ENCODE results near the gene SALL3.
"Not testable (repeated sequence)": the region's sequence is repeated elsewhere in the genome, so short reads cannot be mapped to it uniquely, and the experiment has no call there.

The SALL3 gene

DNA sequence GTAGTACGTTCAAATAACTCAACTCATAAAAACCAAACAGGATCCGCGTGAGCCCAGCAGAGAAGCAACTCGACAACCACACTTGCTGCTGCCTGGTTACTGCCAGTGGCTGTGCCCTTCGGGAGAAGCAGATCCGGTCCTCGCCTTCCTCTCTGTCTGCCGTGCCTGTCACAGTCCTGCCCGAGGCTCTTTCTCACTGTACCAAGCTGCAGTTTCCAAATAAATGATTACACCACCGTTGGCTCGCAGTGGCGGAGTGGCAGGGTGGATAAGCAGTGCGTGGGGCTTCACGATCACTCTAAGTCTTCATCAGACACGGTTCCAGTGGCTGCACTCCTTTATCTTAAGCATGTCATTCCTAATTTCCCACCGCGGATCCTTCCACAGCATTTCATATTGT, 26.1 kb upstream of the SALL3 start:
- H3K9me3 Mint-ChIP-seq, result peaks cover 5% of the 10 kb centered on the region
- H3K27me3 Mint-ChIP-seq, result no peaks in the 10 kb centered on the region
- H3K4me1 Mint-ChIP-seq, result no peaks in the 10 kb centered on the region
- no peak overlapping the region for H3K4me3 Mint-ChIP-seq
- H3K36me3 Mint-ChIP-seq, result no peaks in the 10 kb centered on the region
- no peak overlapping the region for H3K27ac Mint-ChIP-seq

DNA sequence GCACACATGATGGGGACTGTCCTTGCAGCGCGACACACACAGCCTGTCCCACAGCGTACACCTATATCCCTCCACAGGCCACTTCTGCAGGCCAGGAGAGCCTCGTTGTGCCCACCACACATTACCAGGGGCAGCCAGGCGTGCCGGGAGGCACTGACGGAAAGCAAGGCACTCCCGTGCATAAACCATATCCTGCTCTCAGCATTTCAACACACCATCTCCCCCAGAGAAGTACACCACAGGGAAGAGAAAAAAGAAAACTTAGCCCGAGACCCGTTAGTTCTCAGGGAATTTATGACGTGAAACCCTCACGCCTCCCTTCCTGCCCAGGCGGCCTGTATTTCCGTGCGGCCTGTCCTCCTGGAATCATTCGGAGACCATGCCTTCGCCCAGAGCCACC, 24.6 kb upstream of the SALL3 start:
- H3K4me3 Mint-ChIP-seq, result no peak overlapping the region
- H3K27me3 Mint-ChIP-seq, result no peaks in the 10 kb centered on the region
- H3K27ac Mint-ChIP-seq, result no peak overlapping the region
- peaks cover 5% of the 10 kb centered on the region for H3K9me3 Mint-ChIP-seq
- no peaks in the 10 kb centered on the region for H3K4me1 Mint-ChIP-seq
- H3K36me3 Mint-ChIP-seq, result no peaks in the 10 kb centered on the region

DNA sequence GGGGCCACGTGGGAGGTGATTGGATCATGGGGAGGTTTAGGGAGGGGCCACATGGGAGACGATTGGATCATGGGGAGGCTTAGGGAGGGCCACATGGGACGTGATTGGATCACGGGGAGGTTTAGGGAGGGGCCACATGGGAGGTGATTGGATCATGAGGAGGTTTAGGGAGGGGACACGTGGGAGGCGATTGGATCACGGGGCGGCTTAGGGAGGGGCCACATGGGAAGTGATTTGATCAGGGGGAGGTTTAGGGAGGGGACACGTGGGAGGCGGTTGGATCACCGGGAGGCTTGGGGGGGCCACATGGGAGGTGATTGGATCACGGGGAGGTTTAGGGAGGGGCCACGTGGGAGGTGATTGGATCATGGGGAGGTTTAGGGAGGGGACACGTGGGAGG, 22.5 kb upstream of the SALL3 start:
- no peaks in the 10 kb centered on the region for H3K27me3 Mint-ChIP-seq
- H3K4me3 Mint-ChIP-seq, result no peak overlapping the region
- H3K27ac Mint-ChIP-seq, result no peak overlapping the region
- no peaks in the 10 kb centered on the region for H3K4me1 Mint-ChIP-seq
- H3K9me3 Mint-ChIP-seq, result peaks cover 4% of the 10 kb centered on the region
- H3K36me3 Mint-ChIP-seq, result no peaks in the 10 kb centered on the region

DNA sequence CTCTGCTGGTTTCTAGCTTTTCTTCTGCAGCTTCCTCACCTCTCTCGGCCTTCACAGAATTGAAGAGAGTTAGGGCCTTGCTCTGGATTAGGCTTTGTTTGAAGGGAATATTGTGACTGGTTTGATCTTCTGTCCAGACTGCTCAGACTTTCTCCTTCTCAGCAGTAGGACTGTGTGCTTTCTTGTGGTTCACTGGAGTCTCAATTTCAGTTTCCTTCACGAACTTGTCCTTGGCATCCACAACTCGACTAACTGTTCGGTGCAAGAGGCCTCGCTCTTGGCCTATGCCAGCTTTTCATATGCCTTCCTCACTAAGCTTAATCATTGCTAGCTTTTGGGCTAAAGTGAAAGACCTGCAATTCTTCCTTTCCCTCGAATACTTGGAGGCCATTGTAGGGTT, 18.9 kb upstream of the SALL3 start:
- Mint-ChIP-seq H3K27me3 (no peaks in the 10 kb centered on the region), H3K36me3 (no peaks in the 10 kb centered on the region), H3K4me1 (no peaks in the 10 kb centered on the region), H3K9me3 (peaks cover 17% of the 10 kb centered on the region), H3K4me3 (no peak overlapping the region), H3K27ac (no peak overlapping the region)

DNA sequence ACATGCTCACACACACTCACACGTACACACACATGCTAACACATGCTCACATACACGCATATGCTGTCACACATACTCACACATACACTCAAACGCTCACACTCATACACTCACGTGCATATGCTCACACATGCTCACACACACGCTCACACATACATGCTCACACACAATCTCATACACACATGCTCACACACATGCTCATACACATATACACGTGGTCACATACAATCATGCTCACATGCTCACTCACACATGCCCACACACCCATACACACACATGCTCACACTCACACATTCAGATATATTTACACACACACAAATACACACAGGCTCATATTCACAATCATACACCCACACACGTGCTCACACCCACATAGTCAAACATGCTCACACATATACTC, 17.5 kb upstream of the SALL3 start:
- Mint-ChIP-seq H3K9me3 (peaks cover 17% of the 10 kb centered on the region), H3K27me3 (no peaks in the 10 kb centered on the region), H3K36me3 (no peaks in the 10 kb centered on the region), H3K27ac (no peak overlapping the region), H3K4me1 (no peaks in the 10 kb centered on the region), H3K4me3 (no peak overlapping the region)

DNA sequence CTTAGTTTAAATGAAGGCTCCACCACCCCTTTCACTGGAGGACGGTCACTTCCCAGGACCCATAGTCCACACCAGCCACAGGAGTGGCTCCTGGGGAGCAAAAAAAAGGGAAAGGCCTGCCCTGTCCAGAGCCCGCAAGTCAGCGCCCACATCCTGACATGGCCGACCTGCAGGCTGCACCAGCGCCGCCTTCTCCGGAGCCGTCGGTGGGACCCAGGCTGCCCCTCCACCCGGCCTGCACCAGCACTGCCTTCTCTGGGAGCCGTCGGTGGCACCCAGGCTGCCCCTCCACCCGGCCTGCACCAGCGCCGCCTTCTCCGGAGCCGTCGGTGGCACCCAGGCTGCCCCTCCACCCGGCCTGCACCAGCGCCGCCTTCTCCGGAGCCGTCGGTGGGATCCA, 14.9 kb upstream of the SALL3 start:
- not testable (repeated sequence) for H3K36me3 Mint-ChIP-seq, H3K27ac Mint-ChIP-seq, H3K4me1 Mint-ChIP-seq, H3K4me3 Mint-ChIP-seq
- Mint-ChIP-seq H3K27me3 (peaks cover 14% of the 10 kb centered on the region), H3K9me3 (peaks cover 17% of the 10 kb centered on the region)

DNA sequence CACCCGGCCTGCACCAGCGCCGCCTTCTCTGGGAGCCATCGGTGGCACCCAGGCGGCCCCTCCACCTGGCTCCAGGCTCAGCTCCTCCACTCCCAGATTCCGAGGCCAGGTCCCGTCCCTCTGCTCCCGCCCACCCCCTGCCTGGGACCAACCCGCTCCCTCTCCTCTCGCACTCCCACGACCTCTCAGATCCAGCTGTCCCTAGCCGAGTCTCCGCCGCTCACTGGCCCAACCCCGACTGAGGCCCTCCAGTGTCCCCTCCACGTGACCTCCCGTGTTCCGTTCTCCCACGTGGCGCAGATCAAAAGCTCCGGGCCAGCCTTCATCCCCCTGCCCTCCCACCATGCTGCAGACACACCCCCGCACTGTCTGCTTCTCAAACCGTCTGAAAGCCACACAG, 14.4 kb upstream of the SALL3 start:
- H3K4me1 Mint-ChIP-seq, result no peaks in the 10 kb centered on the region
- H3K27me3 Mint-ChIP-seq, result peaks cover 16% of the 10 kb centered on the region
- H3K36me3 Mint-ChIP-seq, result no peaks in the 10 kb centered on the region
- no peak overlapping the region for H3K27ac Mint-ChIP-seq
- no peak overlapping the region for H3K4me3 Mint-ChIP-seq
- H3K9me3 Mint-ChIP-seq, result peaks cover 17% of the 10 kb centered on the region

DNA sequence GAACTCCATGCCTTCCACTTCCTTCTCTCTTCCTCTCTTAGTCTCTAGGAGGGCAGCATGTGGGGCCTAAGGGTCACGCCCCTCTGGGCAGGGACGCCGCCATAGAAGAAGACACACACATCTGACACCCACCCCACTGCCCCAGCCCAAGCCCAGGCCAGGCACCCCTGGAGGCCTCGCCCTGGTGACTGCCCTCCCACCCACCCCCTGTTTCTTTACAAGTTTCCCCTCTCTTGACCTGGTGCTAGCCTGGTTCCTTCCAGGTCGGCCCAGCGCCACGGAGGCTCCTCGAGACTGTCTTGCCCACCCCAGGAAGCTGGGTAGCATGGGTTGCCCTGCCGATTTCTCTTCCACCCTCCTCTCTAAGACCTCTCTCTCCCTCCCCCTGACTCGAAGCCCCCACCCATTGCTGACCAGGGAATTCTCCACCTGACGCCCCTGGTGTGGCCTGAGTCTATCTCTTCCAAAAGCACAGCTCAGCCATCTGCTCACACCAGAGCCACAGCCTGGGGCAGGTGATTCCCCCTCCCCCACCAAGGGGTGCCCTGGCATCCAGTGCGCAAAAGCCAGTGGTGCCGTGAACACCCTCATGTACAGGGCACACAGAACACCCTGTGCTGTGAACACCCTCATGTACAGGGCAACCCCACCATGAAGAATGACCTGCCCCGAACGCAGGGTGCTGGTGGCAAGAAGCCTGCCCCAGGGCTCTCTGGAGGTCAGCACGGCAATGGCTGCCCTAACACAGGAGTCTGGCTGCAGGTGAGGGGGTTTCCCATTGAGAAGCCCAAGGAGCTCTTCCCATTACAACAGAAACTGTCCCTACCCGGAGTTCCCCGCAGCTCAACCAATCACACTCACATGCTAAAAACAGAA, 13.5 kb upstream of the SALL3 start:
- Mint-ChIP-seq H3K27me3 (peaks cover 22% of the 10 kb centered on the region), H3K4me3 (no peak overlapping the region), H3K27ac (no peak overlapping the region), H3K4me1 (no peaks in the 10 kb centered on the region), H3K36me3 (no peaks in the 10 kb centered on the region), H3K9me3 (peaks cover 17% of the 10 kb centered on the region)

DNA sequence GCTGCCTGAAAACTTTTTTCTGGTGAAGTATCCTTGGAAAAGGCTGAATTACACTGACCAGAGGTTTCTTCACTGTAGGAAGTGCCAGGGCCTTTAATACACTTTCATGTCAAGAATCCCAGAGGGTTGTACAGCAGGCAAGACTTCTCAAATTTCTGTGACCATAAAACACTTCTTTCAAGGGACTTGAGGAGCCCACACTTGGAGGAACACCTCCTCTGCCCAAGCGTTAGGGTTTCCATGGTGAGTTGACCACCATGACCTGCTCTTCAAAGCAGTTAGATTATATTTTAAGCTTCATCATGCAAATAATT, 12.9 kb upstream of the SALL3 start:
- H3K4me3 Mint-ChIP-seq, result no peak overlapping the region
- peaks cover 17% of the 10 kb centered on the region for H3K9me3 Mint-ChIP-seq
- no peaks in the 10 kb centered on the region for H3K4me1 Mint-ChIP-seq
- H3K27me3 Mint-ChIP-seq, result peaks cover 27% of the 10 kb centered on the region
- H3K36me3 Mint-ChIP-seq, result no peaks in the 10 kb centered on the region
- no peak overlapping the region for H3K27ac Mint-ChIP-seq

DNA sequence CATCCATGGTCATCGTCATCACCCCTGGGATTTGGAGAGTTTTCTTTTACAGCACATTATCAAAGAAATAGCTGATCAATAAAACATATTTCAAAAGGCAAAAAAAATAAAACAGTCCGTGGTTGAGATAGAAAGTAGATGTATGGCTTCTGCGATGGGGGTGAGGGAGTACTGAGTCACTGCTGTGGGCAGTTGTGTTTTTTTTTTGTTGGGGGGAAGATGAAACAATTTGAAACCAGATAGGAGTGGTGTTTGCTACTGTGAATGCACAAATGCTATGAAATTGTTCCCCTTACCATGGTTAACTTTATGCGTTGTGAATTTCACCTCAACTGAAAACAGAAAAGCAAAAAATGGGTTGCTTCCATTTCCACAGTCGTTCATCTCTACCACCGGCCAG, 11.9 kb upstream of the SALL3 start:
- Mint-ChIP-seq H3K27me3 (peaks cover 36% of the 10 kb centered on the region), H3K27ac (no peak overlapping the region), H3K9me3 (peaks cover 7% of the 10 kb centered on the region), H3K4me1 (no peaks in the 10 kb centered on the region), H3K36me3 (no peaks in the 10 kb centered on the region), H3K4me3 (no peak overlapping the region)

DNA sequence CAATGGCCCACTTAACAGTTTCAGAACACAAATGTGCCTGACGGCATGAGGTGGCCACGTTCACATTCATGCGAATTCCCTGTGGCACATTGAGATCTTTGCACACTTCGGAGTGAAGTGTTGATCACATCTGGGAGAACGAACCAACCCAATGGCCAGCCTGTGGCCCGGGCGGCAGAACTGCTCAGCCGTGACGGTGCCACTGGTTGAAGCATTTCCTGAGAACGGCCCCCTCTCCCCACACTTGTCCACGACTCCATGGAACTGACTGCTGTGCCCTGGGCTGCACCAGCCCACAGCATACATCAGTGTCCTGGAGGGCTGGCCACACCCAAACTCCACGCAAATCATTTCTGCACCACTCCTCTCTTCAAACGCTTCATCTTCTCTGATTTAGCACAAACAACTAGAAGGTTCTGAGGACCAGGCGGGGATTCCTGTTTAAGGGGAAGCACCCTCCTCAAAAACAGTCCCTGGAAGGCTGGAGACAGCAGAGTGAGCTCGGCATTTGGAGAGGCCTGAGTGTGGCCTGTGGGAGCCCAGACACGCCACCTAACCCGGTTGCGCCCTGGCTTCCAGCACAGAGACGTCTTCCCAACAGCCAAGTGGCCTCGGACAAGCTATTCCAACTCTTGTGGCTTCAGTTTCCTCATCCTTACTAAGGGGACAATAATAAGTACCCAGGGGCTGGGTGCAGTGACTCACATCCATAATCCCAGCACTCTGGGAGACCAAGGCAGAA, 9.9 kb upstream of the SALL3 start:
- Mint-ChIP-seq H3K27ac (no peak overlapping the region), H3K4me1 (peaks cover 5% of the 10 kb centered on the region), H3K9me3 (no peaks in the 10 kb centered on the region), H3K36me3 (no peaks in the 10 kb centered on the region), H3K4me3 (no peak overlapping the region), H3K27me3 (peaks cover 41% of the 10 kb centered on the region)

DNA sequence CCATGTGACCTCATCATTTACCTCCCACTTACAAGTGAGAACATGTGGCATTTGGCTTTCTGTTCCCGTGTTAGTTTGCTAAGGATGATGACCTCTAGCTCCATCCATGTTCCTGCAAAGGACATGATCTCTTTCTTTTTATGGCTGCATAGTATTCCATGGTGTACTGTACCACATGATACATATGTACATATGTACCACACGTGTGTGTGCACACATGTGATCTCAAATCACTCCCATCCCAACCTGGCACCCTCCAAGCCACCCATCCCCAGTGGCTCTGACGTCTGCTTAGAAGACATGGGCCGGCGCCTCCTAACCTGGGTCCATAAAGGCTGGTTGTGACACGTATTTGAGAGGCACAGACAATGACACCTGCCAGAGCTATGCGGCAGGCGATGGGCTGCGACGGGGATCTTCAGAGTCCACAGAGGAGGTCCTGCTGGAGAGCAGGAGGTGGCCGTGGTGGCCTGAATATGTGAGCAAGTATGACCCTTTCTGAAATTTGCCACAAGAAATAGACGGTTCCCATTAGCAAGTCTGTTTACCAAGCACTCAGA, 8.8 kb upstream of the SALL3 start:
- Mint-ChIP-seq H3K4me3 (no peak overlapping the region), H3K27me3 (peaks cover 50% of the 10 kb centered on the region), H3K4me1 (peaks cover 8% of the 10 kb centered on the region), H3K9me3 (no peaks in the 10 kb centered on the region), H3K36me3 (no peaks in the 10 kb centered on the region), H3K27ac (no peak overlapping the region)

DNA sequence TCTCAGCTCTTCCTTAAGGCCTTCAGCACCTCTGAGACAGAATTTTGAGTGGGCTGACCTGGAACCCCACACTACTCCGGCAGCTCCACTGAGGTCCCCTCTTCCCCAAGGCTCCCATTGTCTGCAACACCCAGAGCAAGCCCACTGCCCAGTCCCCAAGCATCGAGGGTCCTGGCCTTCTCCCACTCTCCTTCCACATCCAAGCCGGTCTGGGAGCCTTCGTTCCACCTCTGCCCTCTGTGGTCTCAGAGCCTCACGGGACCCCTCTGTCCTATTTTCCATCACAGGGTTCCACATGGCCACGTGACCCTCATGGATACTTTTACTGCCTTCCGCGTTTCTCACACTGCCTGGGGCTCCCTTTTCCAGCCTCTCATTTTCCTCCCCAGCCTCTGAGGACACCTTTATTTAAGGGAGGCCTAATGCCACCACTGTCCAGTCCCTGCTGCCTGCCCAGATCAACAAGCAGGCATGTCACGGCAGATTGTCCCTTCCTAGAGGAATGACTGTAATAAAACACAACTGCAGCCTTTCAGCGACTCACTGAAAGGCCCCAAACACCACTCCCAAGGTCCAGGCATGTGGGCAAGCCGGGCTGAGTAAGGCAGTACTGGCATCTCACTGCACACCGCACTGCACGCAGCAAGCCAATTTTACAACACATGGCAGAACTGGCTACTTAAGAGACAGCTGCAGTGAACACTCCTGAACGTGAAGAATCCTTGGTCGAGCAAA, 7.9 kb upstream of the SALL3 start:
- Mint-ChIP-seq H3K4me1 (peaks cover 11% of the 10 kb centered on the region), H3K9me3 (no peaks in the 10 kb centered on the region), H3K27me3 (peaks cover 55% of the 10 kb centered on the region), H3K36me3 (no peaks in the 10 kb centered on the region), H3K4me3 (no peak overlapping the region), H3K27ac (no peak overlapping the region)

DNA sequence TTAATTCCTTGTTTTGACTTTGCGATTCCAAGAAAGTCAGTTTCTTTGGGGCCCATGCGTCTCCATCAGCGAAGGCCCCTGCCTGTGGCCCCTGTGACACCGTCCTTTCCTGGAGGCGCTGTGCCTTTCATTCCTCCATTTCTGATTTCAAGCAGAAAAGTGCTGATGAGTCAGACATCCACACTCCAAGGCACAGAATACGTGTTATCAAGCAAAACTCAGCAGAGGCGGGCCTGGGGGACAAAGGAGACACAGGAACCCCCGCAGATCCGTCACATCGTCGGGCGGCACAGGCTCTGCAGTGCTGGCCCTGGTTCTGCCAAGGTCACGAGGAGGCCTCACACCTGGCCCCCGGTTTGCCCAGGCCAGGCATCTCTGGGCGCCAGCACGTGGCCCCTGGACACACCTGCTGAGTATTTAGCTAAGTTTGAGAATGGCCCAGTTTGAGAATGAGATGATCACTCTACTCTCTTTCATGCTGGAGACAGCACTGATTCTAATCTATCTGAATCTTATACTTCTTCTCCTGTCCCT, 7.2 kb upstream of the SALL3 start:
- no peaks in the 10 kb centered on the region for H3K36me3 Mint-ChIP-seq
- no peak overlapping the region for H3K27ac Mint-ChIP-seq
- peak overlapping the region; percentile 71 for H3K4me3 Mint-ChIP-seq
- peaks cover 17% of the 10 kb centered on the region for H3K4me1 Mint-ChIP-seq
- H3K27me3 Mint-ChIP-seq, result peaks cover 60% of the 10 kb centered on the region
- no peaks in the 10 kb centered on the region for H3K9me3 Mint-ChIP-seq

DNA sequence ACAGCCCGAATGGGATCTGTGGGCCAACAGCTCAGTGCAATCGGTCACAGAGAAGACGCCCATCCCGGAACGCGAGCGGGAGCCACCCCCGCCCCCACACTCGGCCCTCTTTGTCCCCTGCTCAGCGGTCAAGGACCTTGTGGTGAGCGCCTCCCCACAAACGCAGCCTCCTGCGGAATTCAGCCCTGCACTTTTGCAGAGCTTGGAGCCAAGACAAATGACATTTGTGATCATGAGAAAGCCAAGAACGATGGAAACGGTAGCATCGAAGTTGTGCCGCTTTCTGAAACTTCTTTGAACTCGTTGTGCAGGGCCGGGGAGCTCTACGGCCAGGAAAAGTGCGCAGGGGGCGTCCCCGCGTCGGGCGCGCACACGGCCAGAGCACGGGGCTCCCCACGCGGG, 6.7 kb upstream of the SALL3 start:
- Mint-ChIP-seq H3K27ac (no peak overlapping the region), H3K27me3 (peaks cover 61% of the 10 kb centered on the region), H3K4me1 (peaks cover 20% of the 10 kb centered on the region), H3K4me3 (peak overlapping the region; percentile 71), H3K36me3 (no peaks in the 10 kb centered on the region), H3K9me3 (no peaks in the 10 kb centered on the region)
